HG03457 (cell line): ENCODE measurements around the gene IPO5.

ENCODE experiments used
- ATAC-seq: cut with Tn5 transposase; IDR thresholded peaks from one replicate; pipeline ENCODE4 v1.9.1; 2021; ENCODE audit warnings: moderate number of reproducible peaks; ENCODE audit not compliant: unreplicated experiment

The IPO5 gene

DNA sequence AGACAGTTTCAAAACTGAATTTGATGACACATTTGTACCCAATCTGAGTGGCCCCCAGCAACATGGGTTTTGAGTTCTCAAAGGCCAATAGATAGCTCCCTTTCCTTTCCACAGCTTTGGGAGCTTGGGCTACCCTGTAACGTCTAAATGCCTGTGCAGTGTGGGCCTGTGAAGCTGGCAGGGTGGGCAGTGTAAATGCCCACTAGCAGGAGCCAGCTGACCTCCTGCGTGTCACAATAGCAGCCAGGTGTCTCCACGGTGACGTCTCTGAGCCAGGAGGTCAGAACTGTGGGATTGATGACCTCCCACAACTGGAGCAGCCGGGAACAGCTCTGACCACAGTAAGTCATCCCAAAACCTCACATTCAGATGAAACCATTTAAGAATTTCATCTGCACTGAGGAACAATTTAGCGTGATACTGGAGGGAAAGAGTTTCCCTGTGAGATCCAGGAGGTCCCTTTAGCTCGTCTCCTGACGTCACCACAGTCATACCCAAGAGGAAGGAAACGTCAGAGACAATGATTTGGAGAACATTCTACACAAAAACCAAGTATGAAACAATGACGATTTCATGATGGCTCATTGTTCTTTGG lies at the start of gene IPO5:
IPO5 (plus strand) TSS at position 300 of the 595 bp plus-strand sequence. CDS start 23,022 bp downstream, outside the sequence.
- ATAC-seq: no peak

DNA sequence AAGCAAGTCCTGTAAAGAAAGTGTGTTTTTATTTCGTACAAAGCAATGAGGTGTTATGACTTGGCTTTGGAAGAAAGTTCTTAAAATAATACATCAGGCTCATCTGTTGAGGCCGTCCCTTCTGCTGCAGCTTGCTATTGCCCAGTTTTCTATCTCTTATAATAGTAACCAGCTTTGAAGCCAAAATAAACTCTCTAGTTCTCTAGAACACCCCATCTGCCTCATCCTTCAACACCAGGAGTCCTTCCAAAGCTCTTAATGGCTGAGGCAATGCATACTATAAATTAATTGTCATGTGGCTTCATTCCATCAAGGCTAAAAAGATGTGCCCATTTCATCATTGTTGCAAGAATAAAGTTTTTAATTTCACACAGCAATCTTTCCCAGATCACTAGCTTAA lies 49.4 kb upstream of the IPO5 start:
- no peak for ATAC-seq

DNA sequence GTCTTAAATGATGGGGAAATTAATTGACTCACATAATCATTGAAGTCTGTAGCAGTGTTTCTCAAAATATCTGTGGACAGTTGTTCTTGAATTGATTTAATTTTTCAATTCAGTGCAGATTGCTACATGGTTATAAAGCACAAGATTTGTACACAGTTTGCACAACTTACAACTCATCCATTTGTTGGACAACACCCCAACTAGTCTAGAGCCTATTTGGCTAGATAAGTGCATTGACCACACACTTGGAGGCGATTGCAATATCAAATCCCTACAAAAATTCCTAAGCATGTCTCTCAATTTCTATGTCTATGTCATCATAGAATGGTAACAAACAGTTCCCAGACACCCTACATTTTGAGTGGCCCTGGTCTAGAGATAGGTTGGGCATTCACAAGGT lies 48.0 kb upstream of the IPO5 start:
- ATAC-seq: no peak

DNA sequence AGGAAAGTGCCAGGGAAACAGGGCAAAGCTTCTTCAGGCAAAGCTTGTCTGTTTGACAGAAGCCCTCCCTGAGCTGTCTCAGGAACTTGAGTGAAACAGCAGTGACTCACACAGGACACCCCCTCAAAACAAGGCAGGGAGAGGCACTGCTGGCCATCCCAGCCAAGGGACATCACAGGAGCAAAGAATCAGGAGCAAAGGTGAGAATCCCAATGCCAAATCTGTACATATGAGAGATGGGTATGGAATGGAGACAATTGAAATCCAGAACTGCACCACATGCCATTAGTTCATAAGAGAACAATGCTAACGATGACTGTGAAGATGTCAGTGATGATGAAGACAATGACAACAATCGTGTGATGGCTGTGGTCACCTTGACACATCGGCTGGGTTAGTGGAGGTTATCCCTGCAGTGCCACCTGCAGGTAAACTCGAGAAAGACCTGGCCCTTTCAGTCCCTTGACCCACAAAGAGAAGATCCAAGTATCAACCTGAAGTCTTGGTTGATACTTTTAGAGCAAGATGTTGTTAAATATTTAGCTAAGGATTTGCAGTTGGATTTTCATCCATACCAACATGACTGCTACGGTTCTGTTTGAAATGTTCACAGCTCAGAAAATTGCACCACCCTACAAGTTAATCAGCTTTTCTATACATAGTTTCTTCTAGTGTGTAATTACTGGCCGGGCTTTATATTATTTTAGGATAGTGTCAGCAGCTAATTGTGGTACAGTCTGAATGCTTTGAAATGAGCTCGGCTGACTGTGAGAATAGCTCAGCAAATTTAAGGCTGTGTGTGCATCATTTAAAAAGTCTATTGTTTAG lies 42.0 kb upstream of the IPO5 start:
- ATAC-seq: no peak

DNA sequence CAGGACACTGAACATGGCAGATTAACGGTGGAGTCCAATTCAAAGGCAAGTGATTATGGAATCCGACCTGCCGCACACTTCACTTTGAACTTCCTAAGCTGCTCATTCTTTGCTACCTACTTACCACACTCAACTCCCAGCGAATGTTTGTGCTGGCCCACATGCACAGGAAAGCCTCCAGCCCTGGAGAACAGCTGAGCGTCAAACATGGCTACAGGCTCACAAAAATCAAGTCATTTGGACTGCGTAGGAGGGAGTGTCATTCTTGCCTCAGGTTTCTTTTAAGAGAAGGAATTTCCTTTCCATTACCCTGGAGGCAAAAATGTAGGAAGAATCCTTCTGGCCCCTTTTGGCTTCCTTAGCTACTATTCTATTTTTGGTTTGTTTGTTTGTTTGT lies 41.3 kb upstream of the IPO5 start:
- ATAC-seq: no peak

DNA sequence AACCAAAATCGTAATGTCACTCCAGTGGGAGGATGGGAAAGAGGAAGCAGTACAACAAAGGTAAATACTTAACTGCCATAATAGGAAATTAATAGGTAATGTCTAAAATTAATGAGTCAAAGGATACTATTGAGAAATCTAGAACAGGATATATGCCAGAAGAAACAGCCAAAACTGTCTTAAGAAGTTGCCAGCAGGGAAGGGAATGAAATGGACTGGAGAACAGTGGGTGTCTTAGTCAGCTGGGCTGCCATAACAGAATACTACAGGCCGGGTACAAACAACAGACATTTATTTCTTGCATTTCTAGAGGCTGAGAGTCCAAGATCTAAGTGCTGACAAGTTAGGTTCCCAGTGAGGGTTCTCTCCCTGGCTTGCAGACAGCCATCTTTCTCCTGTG lies 40.3 kb upstream of the IPO5 start:
- ATAC-seq: no peak

DNA sequence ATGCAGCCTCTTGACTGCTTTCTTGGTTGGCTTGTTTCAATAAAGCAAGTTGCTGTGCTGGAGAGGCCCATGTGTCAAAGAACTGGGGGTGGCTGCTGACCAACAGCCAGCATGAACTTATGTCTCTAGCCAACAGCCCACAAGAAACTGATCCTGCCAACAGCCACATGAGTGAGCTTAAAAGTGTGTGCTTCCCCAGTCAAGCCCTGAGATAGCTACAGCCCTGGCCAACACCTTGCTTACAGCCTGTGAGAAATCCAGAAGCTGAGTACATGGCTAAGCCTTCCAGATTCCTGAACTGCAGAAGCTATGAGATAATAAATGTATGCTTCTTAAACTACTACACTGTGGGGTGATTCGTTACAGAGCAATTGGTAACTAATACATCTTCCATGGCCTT lies 38.9 kb upstream of the IPO5 start:
- no peak for ATAC-seq

DNA sequence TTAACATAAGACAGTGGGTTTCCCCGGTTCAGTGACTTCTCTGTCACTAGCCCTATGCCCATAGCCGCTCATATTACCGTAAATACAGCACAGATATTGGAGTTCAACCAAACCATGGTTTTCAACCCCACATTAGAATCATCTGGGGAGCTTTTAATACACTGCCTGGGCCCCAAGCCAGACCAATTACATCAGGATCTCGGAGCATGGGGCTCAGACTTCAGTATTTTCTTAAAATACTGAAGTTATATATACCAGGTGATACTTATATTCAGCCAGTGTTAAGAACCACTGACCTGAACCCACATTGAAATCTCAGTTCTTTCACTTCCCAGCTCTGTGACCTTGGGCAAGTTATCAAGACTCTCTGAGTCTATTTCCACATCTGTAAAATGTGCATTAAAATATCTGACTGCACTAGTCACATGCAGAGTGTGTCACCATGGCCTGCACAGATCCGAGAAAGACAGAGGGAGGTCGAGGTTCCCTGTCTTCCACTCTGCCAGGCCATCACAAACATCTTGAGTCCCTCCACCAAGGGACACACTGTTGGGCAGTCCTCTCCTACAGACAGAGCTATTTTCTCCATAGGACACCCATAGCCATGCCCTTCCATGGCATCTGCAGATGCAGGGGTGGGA lies 32.2 kb upstream of the IPO5 start:
- ATAC-seq: no peak

DNA sequence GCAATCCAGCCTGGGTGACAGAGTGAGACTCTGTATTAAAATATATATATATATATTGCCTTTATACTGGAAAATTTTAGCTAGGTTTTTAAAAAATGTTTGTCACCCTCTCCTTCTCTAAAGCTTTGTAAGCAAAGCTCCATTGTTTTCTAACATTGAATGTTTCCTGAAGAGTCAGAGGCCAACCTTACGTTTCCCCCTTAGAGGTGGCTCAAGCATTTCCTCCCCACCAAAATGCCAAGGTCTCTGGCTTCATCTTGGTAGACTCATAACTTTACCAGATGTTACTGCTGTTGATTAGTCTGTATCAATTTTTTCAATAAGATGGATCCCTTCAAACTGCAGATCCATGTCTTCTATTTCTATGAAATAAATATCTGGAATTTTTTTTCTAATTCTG lies 25.2 kb upstream of the IPO5 start:
- ATAC-seq: no peak

DNA sequence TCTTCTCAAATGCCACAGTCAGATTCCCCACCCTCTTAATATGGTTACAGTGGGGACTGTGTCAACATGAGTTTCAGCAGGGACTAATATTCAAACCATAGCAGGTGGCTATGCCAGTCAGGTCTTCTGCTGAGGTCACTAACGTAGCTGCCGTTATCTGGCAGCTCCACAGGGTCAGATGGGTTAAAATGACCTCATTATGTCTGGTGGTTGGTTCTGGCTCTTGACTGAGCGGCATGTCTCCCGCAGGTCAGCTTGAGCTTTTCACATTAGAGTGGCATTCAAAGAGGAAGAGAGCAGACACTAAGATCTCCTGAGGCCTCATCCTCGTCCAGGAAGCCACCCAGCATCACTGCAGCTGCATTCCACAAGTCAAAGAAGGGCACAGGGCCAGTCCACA lies 21.4 kb upstream of the IPO5 start:
- no peak for ATAC-seq

DNA sequence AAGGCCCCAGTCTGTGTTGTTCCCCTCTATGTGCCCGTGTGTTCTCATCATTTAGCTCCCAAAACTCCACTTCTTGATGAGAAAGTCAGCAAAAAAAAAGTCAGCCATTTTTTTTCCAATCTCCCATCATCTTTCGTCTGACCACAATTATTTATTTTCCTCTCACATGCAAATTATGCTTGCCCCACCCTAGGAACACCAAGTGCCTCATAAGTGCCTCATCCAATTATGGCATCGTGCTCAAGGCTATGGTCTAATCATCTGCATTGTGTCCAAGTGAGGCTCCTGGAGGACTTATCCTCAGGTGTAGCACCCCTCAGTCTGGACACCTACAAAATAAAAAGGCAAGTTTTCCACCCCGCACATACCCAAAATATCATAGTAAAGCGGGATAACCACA lies 20.8 kb upstream of the IPO5 start:
- ATAC-seq: no peak

DNA sequence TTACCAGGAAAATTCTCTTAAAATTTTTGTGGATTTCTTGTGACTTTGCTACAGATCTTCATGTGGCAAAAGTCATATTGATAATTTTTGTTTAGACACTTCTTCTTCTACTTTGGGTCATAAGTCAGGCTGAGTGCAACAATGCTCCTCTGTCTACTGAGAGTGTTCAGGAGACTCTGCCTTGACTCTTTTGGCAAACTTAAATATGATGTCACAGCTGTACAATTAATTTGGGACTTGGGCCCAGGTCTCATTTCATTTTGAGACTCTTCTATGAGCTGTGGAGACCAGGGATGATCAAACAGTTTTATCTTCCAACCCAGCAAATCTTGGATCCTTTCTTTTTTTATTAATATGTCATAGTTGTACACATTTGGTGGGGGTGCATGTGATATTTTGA lies 19.7 kb upstream of the IPO5 start:
- ATAC-seq: no peak

DNA sequence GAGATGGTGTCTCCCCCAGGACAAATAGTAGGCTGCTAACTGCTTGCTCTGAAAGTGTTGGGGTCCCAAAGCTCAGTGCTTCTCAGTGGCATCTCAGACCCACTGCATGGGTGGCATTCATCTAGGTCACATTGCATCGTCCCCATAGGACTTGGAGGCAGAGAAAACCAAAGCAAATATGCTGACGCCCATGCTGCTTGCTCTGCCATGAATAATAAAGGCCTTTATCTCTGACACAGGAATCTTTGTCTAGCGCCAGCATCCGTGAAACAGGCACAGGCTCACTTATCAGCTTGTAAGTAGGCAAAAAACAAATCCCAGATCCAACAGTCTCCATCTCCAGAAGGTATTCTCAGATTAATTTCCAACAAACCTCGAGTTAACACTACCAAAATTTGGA lies 18.9 kb upstream of the IPO5 start:
- ATAC-seq: no peak

DNA sequence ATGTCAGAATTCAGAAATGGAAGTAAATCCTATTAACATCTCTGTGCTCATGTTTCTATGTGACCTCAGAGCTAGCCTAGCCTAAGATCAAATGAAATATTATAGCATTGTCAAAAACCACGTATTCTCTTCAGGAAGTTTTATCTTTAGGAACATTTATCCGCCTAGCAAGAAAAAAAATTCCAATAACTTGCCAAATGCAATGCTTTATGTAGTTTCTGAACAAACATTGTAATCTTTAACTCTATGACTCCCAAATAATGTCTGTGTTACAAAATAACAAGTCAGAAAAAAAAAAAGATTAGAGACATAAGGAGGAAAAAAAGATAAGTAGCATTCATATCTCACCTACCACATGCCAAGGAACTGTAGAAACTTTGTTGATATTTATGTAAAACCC lies 18.4 kb upstream of the IPO5 start:
- no peak for ATAC-seq

DNA sequence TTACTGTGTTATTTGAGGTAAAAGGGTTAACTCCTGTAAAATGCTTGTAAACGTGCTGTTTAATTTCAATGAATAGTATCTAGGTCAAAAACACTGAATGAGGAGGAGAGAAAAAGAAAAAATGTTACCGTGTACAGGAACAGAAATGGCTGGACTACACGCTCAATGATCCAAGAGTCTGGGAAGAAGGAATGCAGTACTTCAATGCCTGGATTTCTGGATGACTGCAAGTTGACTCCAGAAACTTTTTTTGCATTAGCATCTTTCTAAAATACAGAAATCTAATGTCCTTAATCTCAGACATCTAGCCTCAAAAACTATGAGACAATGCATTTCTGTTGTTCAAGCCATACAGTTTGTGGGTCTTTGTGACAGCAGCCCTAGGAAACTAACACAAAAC lies 17.4 kb upstream of the IPO5 start:
- ATAC-seq: no peak

DNA sequence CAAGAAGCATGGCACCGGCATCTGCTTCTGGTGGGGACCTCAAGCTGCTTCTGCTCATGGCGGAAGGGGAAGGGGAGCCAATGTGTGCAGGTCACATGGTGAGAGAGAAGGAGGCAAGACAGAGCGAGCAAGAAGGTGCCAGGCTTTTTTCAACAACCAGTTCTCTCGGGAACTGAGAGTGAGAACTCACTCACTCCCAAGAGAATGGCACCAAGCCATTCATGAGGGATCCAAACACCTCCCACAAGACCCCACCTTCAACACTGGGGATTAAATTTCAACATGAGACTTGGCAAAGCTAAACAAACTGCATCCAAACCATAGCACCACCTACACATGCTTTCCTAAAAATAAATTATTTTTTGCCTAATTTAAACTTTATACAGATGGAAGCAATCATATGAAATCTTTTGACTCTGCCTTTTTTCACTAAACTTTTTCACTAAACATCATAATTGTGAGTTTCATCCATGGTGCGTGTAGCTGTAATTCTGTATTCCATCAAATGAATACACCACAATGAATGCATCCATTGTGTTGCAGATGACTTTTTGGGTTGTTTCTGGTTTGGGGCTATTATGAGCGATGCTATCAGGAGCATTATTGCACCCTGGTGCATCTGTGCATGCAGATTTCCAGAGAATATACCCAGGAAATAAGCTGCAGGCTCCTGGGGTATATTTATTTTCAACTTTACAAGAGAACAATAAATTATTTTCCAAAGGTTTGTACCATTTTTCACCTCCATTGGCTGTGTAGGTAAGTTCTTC lies 14.6 kb upstream of the IPO5 start:
- ATAC-seq: no peak

DNA sequence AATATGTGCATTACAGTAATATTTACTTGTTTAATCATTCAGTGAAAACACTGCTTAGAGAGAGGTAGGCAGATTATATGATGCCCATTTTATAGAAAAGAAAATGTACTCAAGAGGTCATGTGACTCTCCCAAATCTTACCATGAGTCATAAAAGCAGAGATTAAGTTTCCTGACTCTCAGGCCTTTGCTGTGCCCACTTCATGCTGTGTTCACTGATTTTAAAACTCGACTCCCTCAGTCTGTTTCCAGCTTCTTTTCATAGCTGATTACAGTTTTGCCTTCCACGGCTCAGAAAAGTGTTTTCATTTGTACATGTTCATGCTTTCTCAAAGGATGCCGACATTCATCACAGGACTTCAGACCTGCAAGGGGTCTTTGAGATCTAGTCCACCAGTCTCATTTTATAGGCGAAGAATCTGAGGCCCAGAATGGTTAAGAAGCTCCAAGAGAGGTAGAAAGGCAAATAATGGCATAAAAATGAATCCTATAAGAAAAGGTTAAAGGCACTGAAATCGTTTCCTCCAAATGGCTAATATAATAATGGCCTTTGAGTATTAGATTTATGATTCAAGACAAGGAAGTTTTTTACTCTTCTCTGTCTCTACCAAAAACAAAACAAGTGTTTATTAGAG lies 9.0 kb upstream of the IPO5 start:
- no peak for ATAC-seq

DNA sequence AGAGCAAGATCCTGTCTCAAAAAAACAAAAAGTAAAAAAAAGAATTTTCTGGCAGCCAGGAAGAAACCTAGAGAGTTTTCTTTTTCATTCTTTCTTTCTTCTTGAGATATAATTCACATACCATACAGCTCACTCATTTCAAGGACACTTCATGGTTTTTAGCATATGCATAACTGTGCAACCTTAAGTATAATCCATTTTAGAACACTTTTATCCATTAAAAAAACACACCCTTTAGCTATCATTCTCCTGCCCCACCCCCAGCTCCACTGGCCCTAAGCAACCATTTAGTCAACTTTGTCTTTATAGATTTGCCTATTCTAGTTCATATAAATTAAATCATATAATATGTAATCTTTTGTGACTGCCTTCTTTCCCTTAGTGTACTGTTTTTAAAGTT lies 8.1 kb upstream of the IPO5 start:
- ATAC-seq: no peak

DNA sequence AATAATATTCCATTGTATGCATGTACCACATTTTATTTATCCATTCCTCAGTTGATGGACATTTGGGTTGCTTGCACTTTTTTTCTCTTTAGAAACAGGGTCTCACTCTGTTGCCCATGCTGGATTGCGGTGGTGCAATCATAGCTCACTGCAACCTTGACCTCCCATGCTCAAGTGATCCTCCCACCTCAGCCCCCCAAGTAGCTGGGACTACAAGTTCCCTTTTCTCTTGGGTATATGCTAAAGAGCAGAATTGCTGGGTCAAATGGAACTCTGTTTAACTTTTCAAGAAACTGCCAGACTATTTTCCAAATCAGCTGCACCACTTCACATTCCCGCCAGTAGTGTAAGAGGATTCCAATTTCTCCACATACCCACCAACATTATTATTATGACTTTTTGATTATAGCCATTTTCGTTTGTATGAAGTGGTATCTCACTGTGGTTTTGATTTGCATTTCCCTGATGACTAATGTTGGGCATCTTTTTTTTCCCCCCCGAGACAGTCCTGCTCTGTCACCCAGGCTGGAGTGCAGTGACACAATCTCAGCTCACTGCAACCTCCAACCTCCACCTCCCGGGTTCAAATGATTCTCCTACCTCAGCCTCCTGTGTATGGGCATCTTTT lies 7.6 kb upstream of the IPO5 start:
- ATAC-seq: no peak

DNA sequence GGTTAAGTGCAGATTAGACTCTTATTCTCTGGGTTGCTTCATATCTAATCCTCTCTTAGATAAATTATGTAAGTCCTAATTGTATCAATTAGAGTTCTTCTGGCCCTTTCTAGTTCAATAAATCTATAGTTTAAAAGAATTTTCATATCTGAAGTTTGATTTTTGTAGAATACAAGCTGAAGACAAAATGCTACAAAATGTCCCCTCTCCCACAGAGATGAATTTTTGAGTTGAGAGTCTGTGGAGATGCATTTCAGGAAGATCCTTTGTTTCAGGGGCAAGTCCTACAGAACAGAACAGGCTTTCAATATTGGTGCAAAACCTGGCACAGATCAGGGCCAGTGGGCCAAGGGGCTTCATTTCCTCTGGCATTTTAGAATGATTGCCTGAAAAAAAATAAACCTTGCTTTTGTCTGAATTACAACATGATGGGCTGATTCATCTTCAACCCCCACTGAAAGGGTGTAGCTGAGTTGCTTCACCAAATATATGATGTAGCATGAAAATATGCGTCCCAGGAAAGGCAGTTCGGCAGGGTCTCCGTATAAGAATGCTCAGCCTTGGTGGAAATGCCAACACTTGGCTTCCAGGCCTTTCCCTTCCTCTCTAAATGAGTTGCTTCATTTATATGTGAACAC lies 6.4 kb upstream of the IPO5 start:
- ATAC-seq: no peak
